Fibroblast of lung (primary cell): ENCODE data around the gene BCAS3.

ENCODE experiments used
- EZH2 ChIP-seq: IDR thresholded peaks from 2 replicates; pipeline ENCODE4 v1.5.1; 2012; ENCODE audit warnings: low read length, control low read depth, mild to moderate bottlenecking; ENCODE audit errors: missing control alignments
- TF ChIP-seq, protein P1 (sequence below), 2 donors: IDR thresholded peaks in 1 of 2; conservative IDR thresholded peaks in 1 of 2; 1 replicate in 1 of 2; 2 replicates in 1 of 2; pipeline ENCODE4 v1.5.1; 2011 to 2012; ENCODE audit warnings: low read length in 2 of 2, control low read depth in 1 of 2, inconsistent platforms in 1 of 2, low read depth in 1 of 2, mild to moderate bottlenecking in 1 of 2

DNA sequence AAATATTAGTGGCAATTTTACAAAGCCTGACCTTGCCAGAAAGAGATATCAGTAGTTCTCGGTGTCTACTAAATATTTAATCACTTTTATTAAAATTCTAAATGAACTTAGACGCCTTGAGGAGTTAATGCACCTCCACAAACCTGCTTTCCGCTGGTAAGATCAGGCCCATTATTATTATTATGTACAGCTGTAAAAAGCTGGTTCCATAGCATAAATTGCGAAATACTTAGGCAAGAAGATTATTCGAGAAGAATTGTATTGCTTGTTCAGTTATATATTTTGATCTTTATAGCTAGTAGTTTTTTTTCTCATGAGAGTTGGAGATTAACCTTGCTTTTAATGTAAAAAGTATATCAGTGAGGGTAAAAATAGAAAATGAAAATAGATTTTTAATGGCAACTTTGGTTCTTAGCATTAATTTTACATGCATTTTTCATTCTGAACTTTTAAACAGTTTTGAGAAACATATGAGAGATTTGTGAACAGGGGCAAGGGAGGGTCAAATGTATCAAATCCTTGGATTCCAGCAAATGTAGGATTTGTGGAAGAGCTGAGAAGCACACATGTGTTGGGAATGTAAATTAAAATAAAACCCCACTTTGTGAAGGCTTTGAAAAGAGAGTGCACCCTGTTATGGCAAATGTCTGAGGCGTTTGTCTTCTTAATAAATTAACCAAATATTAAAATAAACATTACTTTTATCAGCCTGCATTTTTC, 471.6 kb downstream of the BCAS3 start:
- TF ChIP-seq, protein P1, sequence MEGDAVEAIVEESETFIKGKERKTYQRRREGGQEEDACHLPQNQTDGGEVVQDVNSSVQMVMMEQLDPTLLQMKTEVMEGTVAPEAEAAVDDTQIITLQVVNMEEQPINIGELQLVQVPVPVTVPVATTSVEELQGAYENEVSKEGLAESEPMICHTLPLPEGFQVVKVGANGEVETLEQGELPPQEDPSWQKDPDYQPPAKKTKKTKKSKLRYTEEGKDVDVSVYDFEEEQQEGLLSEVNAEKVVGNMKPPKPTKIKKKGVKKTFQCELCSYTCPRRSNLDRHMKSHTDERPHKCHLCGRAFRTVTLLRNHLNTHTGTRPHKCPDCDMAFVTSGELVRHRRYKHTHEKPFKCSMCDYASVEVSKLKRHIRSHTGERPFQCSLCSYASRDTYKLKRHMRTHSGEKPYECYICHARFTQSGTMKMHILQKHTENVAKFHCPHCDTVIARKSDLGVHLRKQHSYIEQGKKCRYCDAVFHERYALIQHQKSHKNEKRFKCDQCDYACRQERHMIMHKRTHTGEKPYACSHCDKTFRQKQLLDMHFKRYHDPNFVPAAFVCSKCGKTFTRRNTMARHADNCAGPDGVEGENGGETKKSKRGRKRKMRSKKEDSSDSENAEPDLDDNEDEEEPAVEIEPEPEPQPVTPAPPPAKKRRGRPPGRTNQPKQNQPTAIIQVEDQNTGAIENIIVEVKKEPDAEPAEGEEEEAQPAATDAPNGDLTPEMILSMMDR (conservative IDR thresholded peaks at IDR 0.05 in 1 of 2, IDR thresholded peaks at IDR 0.05 in 1 of 2; ENCODE audit: low read depth in 1 of 2, low read length in 2 of 2) = no peak
- no peak for TF ChIP-seq EZH2
